HepG2 (cell line): Measurements from ENCODE around the gene TXN. TPM values are rescaled to one million over a fixed set of nuclear protein-coding genes. Genes with fewer than 3 reads are reported as not detected.
A peak's percentile ranks its signal among the peaks of the same experiment; 100 is the strongest.

ENCODE experiments used
- CBFB ChIP-seq: sonication (generic); formaldehyde crosslinking; IDR thresholded peaks from 2 replicates; pipeline ENCODE4 v1.4.0; 2020; ENCODE audit warnings: missing genetic modification reagents
- MAFG ChIP-seq: sonication (generic); formaldehyde crosslinking; IDR thresholded peaks from 2 replicates; pipeline ENCODE4 v1.5.1; 2020; ENCODE audit warnings: mild to moderate bottlenecking, missing genetic modification reagents
- RCOR2 ChIP-seq: IDR thresholded peaks from 2 replicates; pipeline ENCODE4 v1.6.1; 2016; ENCODE audit warnings: missing biosample characterization, missing genetic modification reagents
- TEAD2 ChIP-seq: sonication (generic); formaldehyde crosslinking; IDR thresholded peaks from 2 replicates; pipeline ENCODE4 v1.9.0; 2021; ENCODE audit warnings: missing genetic modification reagents
- THYN1 ChIP-seq: sonication (generic); formaldehyde crosslinking; IDR thresholded peaks from 2 replicates; pipeline ENCODE4 v1.8.1; 2023; ENCODE audit warnings: low read depth, mild to moderate bottlenecking, moderate library complexity, missing genetic modification reagents, borderline replicate concordance
- ZBTB1 ChIP-seq: sonication (generic); formaldehyde crosslinking; IDR thresholded peaks from 2 replicates; pipeline ENCODE4 v1.4.0; 2020; ENCODE audit warnings: missing genetic modification reagents, borderline replicate concordance
- ZNF672 ChIP-seq: sonication (generic); formaldehyde crosslinking; IDR thresholded peaks from 2 replicates; pipeline ENCODE4 v1.8.1; 2022; ENCODE audit warnings: missing genetic modification reagents
- polyA plus RNA-seq, 8 experiments: library from polyadenylated mRNA; depleted of rRNA in 3 of 8; stranded (reverse) in 7 of 8; unstranded in 1 of 8; fragments of >200 nt; fragmentation: Illumina TruSeq in 4 of 8; extraction: Trizol in 4 of 8; gene quantifications; 2 replicates each; pipeline versions ENCODE4 v1.2.1 to v1.2.3, GENCODE V29; 2011 to 2016; ENCODE audit warnings: low read depth in 4 of 8, missing spikeins in 1 of 8, mixed read lengths in 1 of 8; ENCODE audit not compliant: insufficient read depth in 1 of 8
- total RNA-seq, 5 experiments: library from RNA; depleted of rRNA; stranded (reverse); fragments of >200 nt; fragmentation: Illumina TruSeq; extraction: Trizol; gene quantifications; 2 replicates each; pipeline ENCODE4 v1.2.3, GENCODE V29; 2016; ENCODE audit warnings: low read depth in 1 of 5
- TF ChIP-seq, protein P1 (sequence below): IDR thresholded peaks from 2 replicates; pipeline ENCODE4 v1.6.1; 2016; ENCODE audit warnings: low read depth
- TF ChIP-seq, protein P2 (sequence below): sonication (generic); formaldehyde crosslinking; IDR thresholded peaks from 2 replicates; pipeline ENCODE4 v1.4.0; 2020; ENCODE audit warnings: mild to moderate bottlenecking, missing genetic modification reagents, borderline replicate concordance
- TF ChIP-seq, protein P3 (sequence below): sonication (generic); formaldehyde crosslinking; IDR thresholded peaks from 2 replicates; pipeline ENCODE4 v1.5.0; 2020; ENCODE audit warnings: mild to moderate bottlenecking, missing genetic modification reagents
- TF ChIP-seq, protein P4 (sequence below): sonication (generic); formaldehyde crosslinking; IDR thresholded peaks from 2 replicates; pipeline ENCODE4 v1.4.0; 2020; ENCODE audit warnings: missing genetic modification reagents
- TF ChIP-seq, protein P5 (sequence below): sonication (generic); formaldehyde crosslinking; IDR thresholded peaks from 2 replicates; pipeline ENCODE4 v1.4.0; 2020; ENCODE audit warnings: missing genetic modification reagents
- TF ChIP-seq, protein P6 (sequence below): sonication (generic); formaldehyde crosslinking; IDR thresholded peaks from 2 replicates; pipeline ENCODE4 v1.4.0; 2020; ENCODE audit warnings: missing genetic modification reagents, mild to moderate bottlenecking, borderline replicate concordance

TXN gene
- total and polyA plus RNA-seq, 2 of the 13 experiments (the other 11 are each of a cell fraction or from before 2014, with no cell fraction given) = 364 to 470 TPM

- TF ChIP-seq, protein P1, sequence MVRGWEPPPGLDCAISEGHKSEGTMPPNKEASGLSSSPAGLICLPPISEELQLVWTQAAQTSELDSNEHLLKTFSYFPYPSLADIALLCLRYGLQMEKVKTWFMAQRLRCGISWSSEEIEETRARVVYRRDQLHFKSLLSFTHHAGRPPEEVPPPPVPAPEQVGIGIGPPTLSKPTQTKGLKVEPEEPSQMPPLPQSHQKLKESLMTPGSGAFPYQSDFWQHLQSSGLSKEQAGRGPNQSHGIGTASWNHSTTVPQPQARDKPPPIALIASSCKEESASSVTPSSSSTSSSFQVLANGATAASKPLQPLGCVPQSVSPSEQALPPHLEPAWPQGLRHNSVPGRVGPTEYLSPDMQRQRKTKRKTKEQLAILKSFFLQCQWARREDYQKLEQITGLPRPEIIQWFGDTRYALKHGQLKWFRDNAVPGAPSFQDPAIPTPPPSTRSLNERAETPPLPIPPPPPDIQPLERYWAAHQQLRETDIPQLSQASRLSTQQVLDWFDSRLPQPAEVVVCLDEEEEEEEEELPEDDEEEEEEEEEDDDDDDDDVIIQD = 0 out of 2 replicates have a peak, but pooled peaks have one; percentile 10
- TF ChIP-seq, protein P2, sequence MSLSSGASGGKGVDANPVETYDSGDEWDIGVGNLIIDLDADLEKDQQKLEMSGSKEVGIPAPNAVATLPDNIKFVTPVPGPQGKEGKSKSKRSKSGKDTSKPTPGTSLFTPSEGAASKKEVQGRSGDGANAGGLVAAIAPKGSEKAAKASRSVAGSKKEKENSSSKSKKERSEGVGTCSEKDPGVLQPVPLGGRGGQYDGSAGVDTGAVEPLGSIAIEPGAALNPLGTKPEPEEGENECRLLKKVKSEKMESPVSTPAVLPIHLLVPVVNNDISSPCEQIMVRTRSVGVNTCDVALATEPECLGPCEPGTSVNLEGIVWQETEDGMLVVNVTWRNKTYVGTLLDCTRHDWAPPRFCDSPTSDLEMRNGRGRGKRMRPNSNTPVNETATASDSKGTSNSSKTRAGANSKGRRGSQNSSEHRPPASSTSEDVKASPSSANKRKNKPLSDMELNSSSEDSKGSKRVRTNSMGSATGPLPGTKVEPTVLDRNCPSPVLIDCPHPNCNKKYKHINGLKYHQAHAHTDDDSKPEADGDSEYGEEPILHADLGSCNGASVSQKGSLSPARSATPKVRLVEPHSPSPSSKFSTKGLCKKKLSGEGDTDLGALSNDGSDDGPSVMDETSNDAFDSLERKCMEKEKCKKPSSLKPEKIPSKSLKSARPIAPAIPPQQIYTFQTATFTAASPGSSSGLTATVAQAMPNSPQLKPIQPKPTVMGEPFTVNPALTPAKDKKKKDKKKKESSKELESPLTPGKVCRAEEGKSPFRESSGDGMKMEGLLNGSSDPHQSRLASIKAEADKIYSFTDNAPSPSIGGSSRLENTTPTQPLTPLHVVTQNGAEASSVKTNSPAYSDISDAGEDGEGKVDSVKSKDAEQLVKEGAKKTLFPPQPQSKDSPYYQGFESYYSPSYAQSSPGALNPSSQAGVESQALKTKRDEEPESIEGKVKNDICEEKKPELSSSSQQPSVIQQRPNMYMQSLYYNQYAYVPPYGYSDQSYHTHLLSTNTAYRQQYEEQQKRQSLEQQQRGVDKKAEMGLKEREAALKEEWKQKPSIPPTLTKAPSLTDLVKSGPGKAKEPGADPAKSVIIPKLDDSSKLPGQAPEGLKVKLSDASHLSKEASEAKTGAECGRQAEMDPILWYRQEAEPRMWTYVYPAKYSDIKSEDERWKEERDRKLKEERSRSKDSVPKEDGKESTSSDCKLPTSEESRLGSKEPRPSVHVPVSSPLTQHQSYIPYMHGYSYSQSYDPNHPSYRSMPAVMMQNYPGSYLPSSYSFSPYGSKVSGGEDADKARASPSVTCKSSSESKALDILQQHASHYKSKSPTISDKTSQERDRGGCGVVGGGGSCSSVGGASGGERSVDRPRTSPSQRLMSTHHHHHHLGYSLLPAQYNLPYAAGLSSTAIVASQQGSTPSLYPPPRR (CRISPR knock-in tag) = peak; percentile 35; the same call in 1 of the 2 replicates
- TF ChIP-seq, protein P3, sequence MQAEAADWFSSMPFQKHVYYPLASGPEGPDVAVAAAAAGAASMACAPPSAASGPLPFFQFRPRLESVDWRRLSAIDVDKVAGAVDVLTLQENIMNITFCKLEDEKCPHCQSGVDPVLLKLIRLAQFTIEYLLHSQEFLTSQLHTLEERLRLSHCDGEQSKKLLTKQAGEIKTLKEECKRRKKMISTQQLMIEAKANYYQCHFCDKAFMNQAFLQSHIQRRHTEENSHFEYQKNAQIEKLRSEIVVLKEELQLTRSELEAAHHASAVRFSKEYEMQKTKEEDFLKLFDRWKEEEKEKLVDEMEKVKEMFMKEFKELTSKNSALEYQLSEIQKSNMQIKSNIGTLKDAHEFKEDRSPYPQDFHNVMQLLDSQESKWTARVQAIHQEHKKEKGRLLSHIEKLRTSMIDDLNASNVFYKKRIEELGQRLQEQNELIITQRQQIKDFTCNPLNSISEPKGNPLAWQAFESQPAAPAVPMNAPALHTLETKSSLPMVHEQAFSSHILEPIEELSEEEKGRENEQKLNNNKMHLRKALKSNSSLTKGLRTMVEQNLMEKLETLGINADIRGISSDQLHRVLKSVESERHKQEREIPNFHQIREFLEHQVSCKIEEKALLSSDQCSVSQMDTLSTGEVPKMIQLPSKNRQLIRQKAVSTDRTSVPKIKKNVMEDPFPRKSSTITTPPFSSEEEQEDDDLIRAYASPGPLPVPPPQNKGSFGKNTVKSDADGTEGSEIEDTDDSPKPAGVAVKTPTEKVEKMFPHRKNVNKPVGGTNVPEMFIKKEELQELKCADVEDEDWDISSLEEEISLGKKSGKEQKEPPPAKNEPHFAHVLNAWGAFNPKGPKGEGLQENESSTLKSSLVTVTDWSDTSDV (CRISPR knock-in tag) = 0 out of 2 replicates have a peak, but pooled peaks have one; percentile 55
- TF ChIP-seq RCOR2 (CRISPR knock-in tag) = no peak
- TF ChIP-seq TEAD2 (CRISPR knock-in tag) = no peak
- TF ChIP-seq, protein P4, sequence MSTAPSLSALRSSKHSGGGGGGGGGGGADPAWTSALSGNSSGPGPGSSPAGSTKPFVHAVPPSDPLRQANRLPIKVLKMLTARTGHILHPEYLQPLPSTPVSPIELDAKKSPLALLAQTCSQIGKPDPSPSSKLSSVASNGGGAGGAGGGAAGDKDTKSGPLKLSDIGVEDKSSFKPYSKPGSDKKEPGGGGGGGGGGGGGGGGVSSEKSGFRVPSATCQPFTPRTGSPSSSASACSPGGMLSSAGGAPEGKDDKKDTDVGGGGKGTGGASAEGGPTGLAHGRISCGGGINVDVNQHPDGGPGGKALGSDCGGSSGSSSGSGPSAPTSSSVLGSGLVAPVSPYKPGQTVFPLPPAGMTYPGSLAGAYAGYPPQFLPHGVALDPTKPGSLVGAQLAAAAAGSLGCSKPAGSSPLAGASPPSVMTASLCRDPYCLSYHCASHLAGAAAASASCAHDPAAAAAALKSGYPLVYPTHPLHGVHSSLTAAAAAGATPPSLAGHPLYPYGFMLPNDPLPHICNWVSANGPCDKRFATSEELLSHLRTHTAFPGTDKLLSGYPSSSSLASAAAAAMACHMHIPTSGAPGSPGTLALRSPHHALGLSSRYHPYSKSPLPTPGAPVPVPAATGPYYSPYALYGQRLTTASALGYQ (CRISPR knock-in tag) = 0 out of 2 replicates have a peak, but pooled peaks have one; percentile 42
- TF ChIP-seq MAFG (CRISPR knock-in tag) = peak; percentile 95
- no peak for TF ChIP-seq ZNF672 (CRISPR knock-in tag)
- TF ChIP-seq THYN1 (CRISPR knock-in tag) = no peak
- TF ChIP-seq, protein P5, sequence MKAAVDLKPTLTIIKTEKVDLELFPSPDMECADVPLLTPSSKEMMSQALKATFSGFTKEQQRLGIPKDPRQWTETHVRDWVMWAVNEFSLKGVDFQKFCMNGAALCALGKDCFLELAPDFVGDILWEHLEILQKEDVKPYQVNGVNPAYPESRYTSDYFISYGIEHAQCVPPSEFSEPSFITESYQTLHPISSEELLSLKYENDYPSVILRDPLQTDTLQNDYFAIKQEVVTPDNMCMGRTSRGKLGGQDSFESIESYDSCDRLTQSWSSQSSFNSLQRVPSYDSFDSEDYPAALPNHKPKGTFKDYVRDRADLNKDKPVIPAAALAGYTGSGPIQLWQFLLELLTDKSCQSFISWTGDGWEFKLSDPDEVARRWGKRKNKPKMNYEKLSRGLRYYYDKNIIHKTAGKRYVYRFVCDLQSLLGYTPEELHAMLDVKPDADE (CRISPR knock-in tag) = no peak
- no peak for TF ChIP-seq CBFB (CRISPR knock-in tag)
- no peak for TF ChIP-seq ZBTB1 (CRISPR knock-in tag)
- TF ChIP-seq, protein P6, sequence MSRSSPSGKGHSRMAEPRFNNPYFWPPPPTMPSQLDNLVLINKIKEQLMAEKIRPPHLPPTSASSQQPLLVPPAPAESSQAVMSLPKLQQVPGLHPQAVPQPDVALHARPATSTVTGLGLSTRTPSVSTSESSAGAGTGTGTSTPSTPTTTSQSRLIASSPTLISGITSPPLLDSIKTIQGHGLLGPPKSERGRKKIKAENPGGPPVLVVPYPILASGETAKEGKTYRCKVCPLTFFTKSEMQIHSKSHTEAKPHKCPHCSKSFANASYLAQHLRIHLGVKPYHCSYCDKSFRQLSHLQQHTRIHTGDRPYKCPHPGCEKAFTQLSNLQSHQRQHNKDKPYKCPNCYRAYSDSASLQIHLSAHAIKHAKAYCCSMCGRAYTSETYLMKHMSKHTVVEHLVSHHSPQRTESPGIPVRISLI (CRISPR knock-in tag) = no peak
Measured at GRCh38 chr9:110256380-110257096, at the start of gene TXN (continued).
